ENCODE data around the gene EFHC1.

GRCh38 chr6:52545406-52546119, 125.4 kb downstream of the EFHC1 start:
- TF ChIP-seq CTCF (IDR thresholded peaks at IDR 0.05) (no peak), POLR2A (IDR thresholded peaks at IDR 0.05) (no peak), POLR2AphosphoS5 (IDR thresholded peaks at IDR 0.05) (no peak)

Data from prostate gland (tissue), 2 donors.